Kidney (tissue), 14 donors: ENCODE measurements around the gene ANKS6. TPM values are rescaled to one million over a fixed set of nuclear protein-coding genes. Genes with fewer than 3 reads are reported as not detected.

ENCODE experiments used
- DNase-seq, 5 donors: peaks; one replicate each; pipeline ENCODE4 v3.0.0-alpha.2; 2013 to 2020
- FAIRE-seq: peaks from 2 replicates; lab custom pipeline; 2012; peaks lifted over from hg19 to GRCh38; lab: Jason Lieb, UNC
- H3K27ac ChIP-seq, 2 donors: one replicate each; pipeline ENCODE4 v1.7.0; 2013; ENCODE audit warnings: low read depth in 2 of 2, low read length in 2 of 2, inconsistent platforms in 1 of 2
- H3K27me3 ChIP-seq: one replicate; pipeline ENCODE4 v1.7.1; 2013; ENCODE audit warnings: low read length, inconsistent platforms; ENCODE audit not compliant: control insufficient read depth, insufficient read depth
- H3K36me3 ChIP-seq, 3 donors: one replicate each; pipeline versions ENCODE4 v1.7.0 to v1.7.1; 2013; ENCODE audit warnings: low read length in 3 of 3, control low read depth in 1 of 3, inconsistent platforms in 1 of 3; ENCODE audit not compliant: insufficient read depth in 3 of 3, control insufficient read depth in 2 of 3
- H3K4me1 ChIP-seq, 3 donors: one replicate each; pipeline versions ENCODE4 v1.7.0 to v1.7.1; 2013; ENCODE audit warnings: low read length in 3 of 3, inconsistent platforms in 1 of 3, low read depth in 1 of 3; ENCODE audit not compliant: control insufficient read depth in 2 of 3, insufficient read depth in 2 of 3
- H3K4me3 ChIP-seq, 3 donors: one replicate each; pipeline versions ENCODE4 v1.7.0 to v1.8.1; 2013; ENCODE audit warnings: low read length in 3 of 3, control low read depth in 1 of 3, inconsistent platforms in 1 of 3
- H3K9ac ChIP-seq, 3 donors: one replicate each; pipeline versions ENCODE4 v1.7.0 to v1.7.1; 2013; ENCODE audit warnings: low read length in 3 of 3, control low read depth in 1 of 3, inconsistent platforms in 1 of 3
- H3K9me3 ChIP-seq, 3 donors: one replicate each; pipeline versions ENCODE4 v1.7.0 to v1.7.1; 2013; ENCODE audit warnings: low read length in 3 of 3, control low read depth in 1 of 3, inconsistent platforms in 1 of 3; ENCODE audit not compliant: control insufficient read depth in 2 of 3, insufficient read depth in 1 of 3
- intact Hi-C: fragments of 100-400 bp; cut with DNase I; formaldehyde crosslinking; loops from one replicate; pipeline ENCODE4 v1.11.1; 2022
- polyA plus RNA-seq: library from polyadenylated mRNA; stranded (reverse); fragments of 350-450 nt; fragmentation: Illumina TruSeq; extraction: RNeasy Lipid Tissue Mini Kit (QIAGEN cat#74804); gene quantifications from one replicate; pipeline ENCODE4 v1.2.3, GENCODE V29; 2014; ENCODE audit warnings: low read depth, low replicate concordance; ENCODE audit not compliant: insufficient read depth
- total RNA-seq: library from RNA; stranded (reverse); fragmentation: NEBNext Ultra II Directional; extraction: Animal tissue kit (Norgen Biotek cat#: 25700); gene quantifications from one replicate; pipeline ENCODE4 v1.2.1, GENCODE V29; 2021
- TF ChIP-seq, protein P1 (sequence below): IDR thresholded peaks from 3 replicates; pipeline ENCODE4 v1.5.1; 2012; ENCODE audit warnings: mild to moderate bottlenecking, moderate library complexity, borderline replicate concordance; ENCODE audit not compliant: insufficient read depth; ENCODE audit errors: extremely low read depth
- donor health status: control.
- donor health status: control.
- donor health status: control.
- donor health status: control.
- donor health status: control.
- donor health status: DM: yes; HTN: yes; CAD: no.
- donor health status: Normal renal cell carcinoma (clear cell type).

ANKS6 gene
- total and polyA plus RNA-seq, 2 donors from 2014 or later, result 22.0 to 31.8 TPM

DNA sequence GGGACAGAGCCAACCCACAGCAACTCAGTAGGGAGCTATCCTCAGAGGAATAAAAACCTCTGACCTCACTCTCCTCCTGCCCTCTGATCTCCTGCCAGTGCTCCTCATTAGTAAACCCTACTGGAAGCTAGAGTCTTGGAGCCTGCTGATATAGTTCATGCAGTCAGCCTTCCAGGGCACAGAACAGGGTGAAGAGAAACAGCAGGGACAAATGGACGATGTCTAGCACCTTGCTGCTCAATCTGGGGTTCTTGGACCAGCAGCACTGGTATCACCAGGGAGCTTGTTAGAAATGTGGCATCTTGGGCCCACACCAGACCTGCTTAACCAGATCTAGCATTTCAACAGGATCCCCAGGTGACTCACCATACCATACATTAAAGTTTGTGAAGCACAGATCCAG, 5.6 kb upstream of the ANKS6 start:
- Histone ChIP-seq H3K4me1 (no peaks in the 10 kb centered on the region), H3K36me3 (no peaks in the 10 kb centered on the region), H3K4me3 (no peak overlapping the region), H3K9ac (no peak overlapping the region), H3K9me3 (no peaks in the 10 kb centered on the region), H3K27ac (no peak overlapping the region), H3K27me3 (no peaks in the 10 kb centered on the region)
- DNase-seq, result no peak
- TF ChIP-seq, protein P1, sequence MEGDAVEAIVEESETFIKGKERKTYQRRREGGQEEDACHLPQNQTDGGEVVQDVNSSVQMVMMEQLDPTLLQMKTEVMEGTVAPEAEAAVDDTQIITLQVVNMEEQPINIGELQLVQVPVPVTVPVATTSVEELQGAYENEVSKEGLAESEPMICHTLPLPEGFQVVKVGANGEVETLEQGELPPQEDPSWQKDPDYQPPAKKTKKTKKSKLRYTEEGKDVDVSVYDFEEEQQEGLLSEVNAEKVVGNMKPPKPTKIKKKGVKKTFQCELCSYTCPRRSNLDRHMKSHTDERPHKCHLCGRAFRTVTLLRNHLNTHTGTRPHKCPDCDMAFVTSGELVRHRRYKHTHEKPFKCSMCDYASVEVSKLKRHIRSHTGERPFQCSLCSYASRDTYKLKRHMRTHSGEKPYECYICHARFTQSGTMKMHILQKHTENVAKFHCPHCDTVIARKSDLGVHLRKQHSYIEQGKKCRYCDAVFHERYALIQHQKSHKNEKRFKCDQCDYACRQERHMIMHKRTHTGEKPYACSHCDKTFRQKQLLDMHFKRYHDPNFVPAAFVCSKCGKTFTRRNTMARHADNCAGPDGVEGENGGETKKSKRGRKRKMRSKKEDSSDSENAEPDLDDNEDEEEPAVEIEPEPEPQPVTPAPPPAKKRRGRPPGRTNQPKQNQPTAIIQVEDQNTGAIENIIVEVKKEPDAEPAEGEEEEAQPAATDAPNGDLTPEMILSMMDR, result no peak
- no peak for FAIRE-seq
- intact Hi-C loops, result no loop called here

GRCh38 chr9:98801561-98801960, 5.2 kb upstream of the ANKS6 start:
- Histone ChIP-seq H3K9ac (no peak overlapping the region), H3K9me3 (no peaks in the 10 kb centered on the region), H3K27me3 (no peaks in the 10 kb centered on the region), H3K36me3 (no peaks in the 10 kb centered on the region), H3K4me3 (no peak overlapping the region), H3K4me1 (no peaks in the 10 kb centered on the region), H3K27ac (no peak overlapping the region)
- FAIRE-seq (no peak), DNase-seq (no peak)
- intact Hi-C loops, result no loop called here
- TF ChIP-seq, protein P1, result no peak

DNA sequence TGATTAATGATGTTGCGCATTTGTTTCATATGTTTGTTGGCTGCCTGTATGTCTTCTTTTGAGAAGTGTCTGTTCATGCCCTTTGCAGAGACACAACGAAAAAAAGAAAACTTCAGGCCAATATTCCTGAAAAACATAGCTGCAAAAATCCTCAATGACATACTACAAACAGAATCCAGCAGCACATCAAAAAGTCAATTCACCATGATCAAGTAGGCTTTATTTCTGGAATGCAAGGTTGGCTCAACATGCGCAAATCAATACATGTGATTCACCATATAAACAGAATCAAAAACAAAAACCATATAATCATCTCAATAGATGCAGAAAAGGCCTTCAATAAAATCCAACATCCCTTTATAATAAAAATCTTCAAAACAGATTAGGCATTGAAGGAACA, 1.9 kb upstream of the ANKS6 start:
- FAIRE-seq, result no peak
- intact Hi-C loops, result no loop called here

More for the DNA sequence above, 1.9 kb upstream of the ANKS6 start:
- Histone ChIP-seq H3K4me1 (peaks cover 0 to 11% (median 0%) of the 10 kb centered on the region in 3 donors), H3K27ac (no peak overlapping the region), H3K27me3 (no peaks in the 10 kb centered on the region), H3K36me3 (no peaks in the 10 kb centered on the region), H3K4me3 (no peak overlapping the region), H3K9ac (no peak overlapping the region), H3K9me3 (no peaks in the 10 kb centered on the region)
- DNase-seq, result no peak
- TF ChIP-seq, protein P1, result no peak
